ENCODE measurements around the gene PTPRN2. TPM values are rescaled to one million over a fixed set of nuclear protein-coding genes. Genes with fewer than 3 reads are reported as not detected.
"Not testable (repeated sequence)": the region's sequence is repeated elsewhere in the genome, so short reads cannot be mapped to it uniquely, and the experiment has no call there.

The PTPRN2 gene
- total RNA-seq, 2 donors from 2014 or later: 0.35 to 0.61 TPM

- H3K27ac Mint-ChIP-seq: no peak overlapping the region
- ATAC-seq: no peak
- H3K36me3 Mint-ChIP-seq: peaks cover 0 to 8% of the 10 kb centered on the region in 2 donors
- H3K9me3 Mint-ChIP-seq: peaks cover 3 to 4% of the 10 kb centered on the region in 2 donors
- no peak for DNase-seq (ENCODE audit: low spot score in 2 of 2)
These were observed 54.1 kb downstream of the PTPRN2 start for GRCh38 chr7:158533386-158534133.

- peaks cover 0 to 8% of the 10 kb centered on the region in 2 donors for H3K36me3 Mint-ChIP-seq
- no peak overlapping the region for H3K27ac Mint-ChIP-seq
- DNase-seq (ENCODE audit: low spot score in 2 of 2) (no peak), ATAC-seq (no peak)
- peaks cover 3 to 4% of the 10 kb centered on the region in 2 donors for H3K9me3 Mint-ChIP-seq
These were observed 55.5 kb downstream of the PTPRN2 start for GRCh38 chr7:158532093-158532627.

- ATAC-seq (no peak), DNase-seq (ENCODE audit: low spot score in 2 of 2) (no peak)
- H3K9me3 Mint-ChIP-seq: peaks cover 3 to 4% of the 10 kb centered on the region in 2 donors
- H3K27ac Mint-ChIP-seq: no peak overlapping the region
- peaks cover 0 to 8% of the 10 kb centered on the region in 2 donors for H3K36me3 Mint-ChIP-seq
These were observed 56.0 kb downstream of the PTPRN2 start for GRCh38 chr7:158531661-158532060.

- DNase-seq (ENCODE audit: low spot score in 2 of 2) (no peak), ATAC-seq (no peak)
- Mint-ChIP-seq H3K9me3 (peaks cover 3 to 4% of the 10 kb centered on the region in 2 donors), H3K27ac (no peak overlapping the region), H3K36me3 (peaks cover 0 to 8% of the 10 kb centered on the region in 2 donors)
These were observed 56.6 kb downstream of the PTPRN2 start for GRCh38 chr7:158530800-158531609.

GRCh38 chr7:158529181-158530096 lies 58.2 kb downstream of the PTPRN2 start:
- Mint-ChIP-seq H3K9me3 (no peaks in the 10 kb centered on the region), H3K36me3 (peaks cover 0 to under 1% of the 10 kb centered on the region in 2 donors)
- ATAC-seq: no peak

GRCh38 chr7:158527915-158528502 lies 59.6 kb downstream of the PTPRN2 start:
- Mint-ChIP-seq H3K9me3 (no peaks in the 10 kb centered on the region), H3K36me3 (no peaks in the 10 kb centered on the region), H3K27ac (no peak overlapping the region)
- ATAC-seq (no peak), DNase-seq (ENCODE audit: low spot score in 2 of 2) (no peak)

More at GRCh38 chr7:158529181-158530096, 58.2 kb downstream of the PTPRN2 start:
- no peak overlapping the region for H3K27ac Mint-ChIP-seq
- DNase-seq (ENCODE audit: low spot score in 2 of 2): no peak

- H3K36me3 Mint-ChIP-seq: peaks cover 0 to 5% of the 10 kb centered on the region in 2 donors
- H3K27ac Mint-ChIP-seq: no peak overlapping the region
- ATAC-seq: no peak
- DNase-seq (ENCODE audit: low spot score in 2 of 2): no peak
- peaks cover 0 to 4% of the 10 kb centered on the region in 2 donors for H3K9me3 Mint-ChIP-seq
These were observed 60.1 kb downstream of the PTPRN2 start for GRCh38 chr7:158527495-158527894.

- ATAC-seq (no peak), DNase-seq (ENCODE audit: low spot score in 2 of 2) (no peak)
- peaks cover 0 to 6% of the 10 kb centered on the region in 2 donors for H3K36me3 Mint-ChIP-seq
- peaks cover 0 to 4% of the 10 kb centered on the region in 2 donors for H3K9me3 Mint-ChIP-seq
- H3K27ac Mint-ChIP-seq: no peak overlapping the region
These were observed 60.6 kb downstream of the PTPRN2 start for GRCh38 chr7:158527038-158527437.

- H3K27ac Mint-ChIP-seq: no peak overlapping the region
- H3K36me3 Mint-ChIP-seq: peaks cover 0 to 6% of the 10 kb centered on the region in 2 donors
- no peak for ATAC-seq
- H3K9me3 Mint-ChIP-seq: peaks cover 0 to 4% of the 10 kb centered on the region in 2 donors
- DNase-seq (ENCODE audit: low spot score in 2 of 2): no peak
These were observed 61.1 kb downstream of the PTPRN2 start for GRCh38 chr7:158526531-158526930.

- H3K36me3 Mint-ChIP-seq: peaks cover 0 to 6% of the 10 kb centered on the region in 2 donors
- H3K9me3 Mint-ChIP-seq: peaks cover 0 to 4% of the 10 kb centered on the region in 2 donors
- ATAC-seq (no peak), DNase-seq (ENCODE audit: low spot score in 2 of 2) (no peak)
- no peak overlapping the region for H3K27ac Mint-ChIP-seq
These were observed 61.8 kb downstream of the PTPRN2 start for GRCh38 chr7:158525648-158526484.

- Mint-ChIP-seq H3K36me3 (peaks cover 0 to 6% of the 10 kb centered on the region in 2 donors), H3K9me3 (peaks cover 0 to 4% of the 10 kb centered on the region in 2 donors), H3K27ac (no peak overlapping the region)
- DNase-seq (ENCODE audit: low spot score in 2 of 2) (no peak), ATAC-seq (no peak)
These were observed 62.6 kb downstream of the PTPRN2 start for GRCh38 chr7:158524749-158525635.

GRCh38 chr7:158524286-158524685 lies 63.3 kb downstream of the PTPRN2 start:
- ATAC-seq; DNase-seq (ENCODE audit: low spot score in 2 of 2); H3K9me3 Mint-ChIP-seq; H3K27ac Mint-ChIP-seq; H3K36me3 Mint-ChIP-seq: not testable (repeated sequence)

GRCh38 chr7:158523877-158524276 lies 63.7 kb downstream of the PTPRN2 start:
- H3K36me3 Mint-ChIP-seq; DNase-seq (ENCODE audit: low spot score in 2 of 2); ATAC-seq; H3K9me3 Mint-ChIP-seq; H3K27ac Mint-ChIP-seq: not testable (repeated sequence)

GRCh38 chr7:158523165-158523856 lies 64.3 kb downstream of the PTPRN2 start:
- not testable (repeated sequence) for H3K27ac Mint-ChIP-seq; DNase-seq (ENCODE audit: low spot score in 2 of 2); H3K36me3 Mint-ChIP-seq; ATAC-seq; H3K9me3 Mint-ChIP-seq
